Stimulated activated CD4-positive, alpha-beta T cell treated with anti-CD3 and anti-CD28 coated beads, Interleukin-4, amount 100 ng/mL, for 24 hours (primary cell): ENCODE measurements around the gene PDP2.
A peak's percentile ranks its signal among the peaks of the same experiment; 100 is the strongest.
"Not testable (repeated sequence)": the region's sequence is repeated elsewhere in the genome, so short reads cannot be mapped to it uniquely, and the experiment has no call there.

ENCODE experiments used
- DNase-seq: peaks from one replicate; pipeline ENCODE4 v3.0.0-alpha.2; 2020

PDP2 gene

DNA sequence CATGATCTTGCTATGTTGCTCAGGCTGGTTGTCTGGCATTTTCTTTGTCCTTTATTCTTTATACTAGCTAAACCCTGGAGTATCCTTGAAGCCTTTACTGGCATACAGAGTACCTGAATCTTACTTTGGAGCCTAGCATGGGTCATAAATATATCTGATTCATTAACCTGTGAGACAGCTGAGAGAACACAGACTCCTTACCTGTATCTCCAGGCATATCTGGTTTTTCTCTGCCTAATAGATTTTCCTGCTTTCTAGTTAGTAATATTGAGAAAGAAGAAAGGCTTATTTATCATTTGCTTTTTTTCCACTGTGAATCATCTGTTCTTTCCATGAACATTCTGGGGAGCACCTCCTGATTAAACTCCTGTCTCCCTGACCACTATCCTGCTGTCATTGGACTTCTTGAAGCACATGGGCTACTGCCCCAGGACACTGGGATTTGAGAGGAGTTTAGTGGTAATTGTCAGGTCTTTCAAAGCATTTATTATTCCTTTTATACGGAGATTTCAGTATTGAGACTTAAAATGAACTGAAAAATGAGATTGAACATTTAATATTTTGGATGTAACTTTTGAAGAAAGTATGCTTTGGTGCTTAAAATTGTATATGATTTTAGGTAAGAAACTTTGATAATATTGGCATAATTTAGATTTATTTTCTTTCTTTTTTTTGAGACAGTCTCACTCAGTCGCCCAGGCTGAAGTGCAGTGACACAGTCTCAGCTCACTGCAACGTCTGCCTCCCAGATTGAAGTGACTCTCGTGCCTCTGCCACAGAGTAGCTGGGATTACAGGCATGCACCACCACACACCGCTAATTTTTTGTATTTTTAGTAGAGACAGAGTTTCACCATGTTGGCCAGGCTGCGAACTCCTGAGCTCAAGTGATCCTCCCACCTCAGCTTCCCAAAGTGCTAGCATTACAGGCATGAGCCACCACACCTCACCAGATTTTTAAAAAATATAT, 8.6 kb downstream of the PDP2 start:
- no peak for DNase-seq

DNA sequence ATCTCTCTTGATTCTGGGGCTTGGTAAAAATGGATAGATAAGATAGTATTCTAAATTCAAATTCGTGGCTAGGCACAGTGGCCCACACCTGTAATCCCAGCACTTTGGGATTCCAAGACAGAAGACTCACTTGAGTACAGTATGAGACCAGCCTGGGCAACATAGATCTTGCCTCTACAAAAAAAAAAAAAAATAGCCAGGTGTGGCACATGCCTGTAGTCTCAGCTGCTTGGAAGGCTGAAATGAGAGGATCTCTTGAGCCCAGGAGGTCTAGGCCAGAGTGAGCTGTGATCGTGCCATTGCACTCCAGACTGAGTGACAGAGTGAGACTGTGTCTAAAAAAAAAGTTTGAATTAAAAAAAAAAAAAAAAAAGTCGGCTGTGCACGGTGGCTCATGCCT, 9.3 kb downstream of the PDP2 start:
- DNase-seq: no peak

DNA sequence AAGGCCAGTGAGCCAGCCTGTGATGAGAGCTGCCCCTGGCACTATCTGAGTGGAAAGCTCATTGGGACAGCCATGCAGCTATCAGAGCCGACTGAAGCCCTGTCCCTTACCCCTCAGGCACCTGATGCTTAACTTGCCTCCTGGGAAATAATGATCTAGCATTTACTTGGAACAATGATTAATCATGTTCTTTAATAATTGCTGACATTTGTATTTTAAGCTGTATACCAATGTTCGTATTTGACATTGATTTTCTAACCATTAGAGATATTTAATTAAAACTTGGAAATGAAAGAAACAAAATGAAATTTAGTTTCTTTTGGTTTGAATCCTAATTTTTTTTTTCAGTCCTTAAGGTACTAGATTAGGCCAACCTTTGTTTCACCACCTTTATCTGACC, 10.5 kb downstream of the PDP2 start:
- DNase-seq: no peak

DNA sequence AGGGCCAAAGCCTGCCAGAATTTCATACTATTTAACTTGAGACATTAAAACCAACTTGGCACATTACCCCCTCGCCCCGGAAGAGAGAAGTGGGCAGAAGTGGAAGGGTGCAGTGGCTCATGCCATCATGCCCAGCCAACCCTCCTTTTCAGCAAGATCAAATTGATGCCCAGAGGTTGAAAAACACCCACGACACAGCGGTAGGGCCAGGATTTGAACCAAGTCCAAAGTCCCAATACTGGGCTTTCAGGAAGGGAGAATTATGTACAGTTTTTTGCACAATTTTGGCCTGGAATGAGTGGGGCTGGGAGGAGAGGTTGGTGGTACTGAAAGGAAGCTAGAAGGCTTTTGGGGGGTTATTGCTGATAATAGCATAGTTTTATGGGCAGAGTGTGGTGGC, 11.0 kb downstream of the PDP2 start:
- no peak for DNase-seq

DNA sequence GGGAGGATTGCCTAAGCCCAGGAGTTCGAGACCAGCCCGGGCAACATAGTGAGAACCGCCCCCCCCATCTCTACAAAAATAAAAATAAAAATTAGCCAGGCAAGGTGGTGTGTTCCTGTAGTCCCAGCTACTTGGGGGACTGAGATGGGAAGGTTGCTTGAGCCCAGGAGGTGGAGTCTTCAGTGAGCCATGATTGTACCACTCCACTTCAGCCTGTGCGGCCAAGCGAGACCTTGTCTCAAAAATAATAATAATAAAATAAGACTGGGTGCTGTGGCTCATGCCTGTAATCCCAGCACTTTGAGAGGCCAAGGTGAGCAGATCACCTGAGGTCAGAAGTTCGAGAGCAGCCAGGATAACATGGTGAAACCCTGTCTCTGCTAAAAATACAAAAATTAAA, 11.5 kb downstream of the PDP2 start:
- DNase-seq: no peak

DNA sequence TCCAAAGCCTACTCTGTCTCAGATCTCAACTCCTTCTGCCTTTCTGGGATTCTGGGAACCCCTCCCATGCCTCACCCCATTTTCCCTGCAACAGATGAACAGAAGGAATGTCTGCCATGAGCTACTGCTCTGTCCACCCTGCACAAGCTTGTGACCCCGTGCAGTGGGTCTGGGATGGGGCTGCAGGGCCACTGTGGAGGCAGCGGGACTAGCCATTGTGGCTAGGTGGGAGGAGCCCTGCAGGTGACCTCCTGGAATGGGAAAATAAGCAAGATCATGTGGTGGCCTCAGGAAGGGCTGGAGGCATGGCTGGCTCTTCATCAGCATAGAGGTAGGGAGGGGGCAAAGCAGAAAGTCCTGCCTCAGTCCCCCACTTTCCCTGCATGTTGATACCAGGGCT, 13.7 kb downstream of the PDP2 start:
- DNase-seq: no peak

DNA sequence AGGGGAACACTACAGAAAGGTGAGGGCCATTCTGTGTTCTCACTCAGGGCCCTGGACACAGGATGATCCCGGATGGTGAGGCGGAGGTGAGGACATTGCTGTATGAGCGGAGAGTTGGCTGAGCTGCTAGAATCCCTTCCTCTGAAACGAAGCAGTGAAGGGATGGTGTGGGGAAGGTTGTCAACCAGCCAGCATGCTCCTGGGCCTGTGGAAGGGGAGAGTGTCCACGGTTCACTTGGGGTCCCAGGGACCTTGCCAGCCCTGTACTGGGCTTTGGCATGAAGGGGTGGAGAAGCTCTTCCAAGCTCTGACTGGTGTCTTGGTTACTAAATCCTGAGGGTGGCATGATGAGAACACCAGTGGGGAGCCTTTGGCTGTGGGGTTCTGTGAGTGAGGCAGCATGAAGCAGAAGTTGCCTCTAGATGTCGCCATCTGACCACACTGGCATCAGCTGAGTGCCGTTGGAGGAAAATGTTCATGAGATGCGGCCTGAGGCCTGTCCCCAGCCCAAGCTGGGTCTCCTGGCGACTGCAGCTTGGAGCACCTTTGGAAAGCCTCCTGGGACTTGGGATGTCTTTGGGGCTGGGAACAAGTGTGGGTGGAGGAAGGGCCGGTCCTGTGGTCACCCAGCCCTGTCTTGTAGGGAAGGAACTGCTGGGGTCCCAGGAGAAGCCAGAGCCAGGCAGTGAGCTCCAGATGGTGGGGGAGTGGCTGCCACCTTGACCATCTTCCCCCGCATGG, 14.8 kb downstream of the PDP2 start:
- DNase-seq: peak; percentile 66

DNA sequence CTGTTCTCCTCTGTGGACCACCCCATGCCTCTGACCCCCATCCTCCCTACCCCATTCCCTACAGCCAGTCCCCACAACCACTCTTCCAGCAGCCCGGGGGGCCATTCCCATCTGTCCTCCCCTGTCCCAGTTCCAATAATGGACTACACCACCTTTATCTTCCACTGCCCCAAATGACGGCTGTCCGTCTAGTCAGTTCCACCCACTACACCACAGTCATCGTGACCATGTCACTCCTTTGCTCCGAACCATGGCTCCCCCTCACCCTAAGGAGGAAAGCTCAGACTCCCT, 15.3 kb downstream of the PDP2 start:
- DNase-seq: no peak

DNA sequence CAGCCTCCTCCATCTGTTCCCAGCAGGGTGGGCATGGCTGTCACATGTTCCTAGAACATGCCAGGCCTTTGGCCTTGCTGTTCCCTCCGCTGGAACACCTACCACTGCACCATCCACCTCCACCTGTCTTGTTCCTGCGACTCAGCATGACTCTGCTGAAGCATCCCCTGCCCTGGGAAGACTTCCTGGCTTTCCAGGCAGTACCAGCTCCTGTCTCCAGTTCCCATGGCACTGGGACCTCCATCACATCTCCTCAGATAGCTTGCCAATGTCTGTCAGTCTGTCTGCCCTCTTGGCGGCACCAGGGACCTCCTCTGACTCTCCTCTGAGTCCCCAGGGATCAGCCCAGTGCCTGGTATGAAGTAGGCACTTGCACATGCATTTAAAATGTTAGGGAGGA, 15.7 kb downstream of the PDP2 start:
- no peak for DNase-seq

DNA sequence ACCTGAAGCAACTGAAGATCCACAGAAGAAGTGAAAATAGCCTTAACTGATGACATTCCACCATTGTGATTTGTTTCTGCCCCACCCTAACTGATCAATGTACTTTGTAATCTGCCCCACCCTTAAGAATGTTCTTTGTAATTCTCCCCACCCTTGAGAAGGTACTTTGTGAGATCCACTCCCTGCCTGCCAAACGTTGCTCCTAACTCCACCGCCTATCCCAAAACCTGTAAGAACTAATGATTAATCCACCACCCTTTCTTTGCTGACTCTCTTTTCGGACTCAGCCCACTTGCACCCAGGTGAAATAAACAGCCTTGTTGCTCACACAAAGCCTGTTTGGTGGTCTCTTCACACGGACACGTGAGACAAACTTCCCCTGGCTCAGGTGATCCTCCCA, 16.4 kb downstream of the PDP2 start:
- DNase-seq: not testable (repeated sequence)

DNA sequence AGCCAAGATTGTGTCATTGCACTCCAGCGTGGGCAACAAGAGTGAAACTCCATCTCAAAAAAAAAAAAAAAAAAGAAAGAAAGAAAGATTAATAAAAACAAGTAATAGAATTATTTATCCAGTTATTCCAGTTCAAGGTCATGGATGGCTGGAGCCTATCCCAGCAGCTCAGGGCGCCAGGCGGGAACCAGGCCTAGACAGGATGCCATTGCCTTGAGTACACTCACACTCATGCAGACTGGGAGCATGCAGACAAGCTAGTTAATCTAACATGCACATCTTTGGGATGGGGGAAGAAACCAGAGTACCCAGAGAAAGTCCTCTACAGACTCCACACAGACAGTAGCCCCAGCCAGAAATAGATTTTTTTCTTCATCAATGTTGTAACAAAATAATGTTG, 17.9 kb downstream of the PDP2 start:
- no peak for DNase-seq

DNA sequence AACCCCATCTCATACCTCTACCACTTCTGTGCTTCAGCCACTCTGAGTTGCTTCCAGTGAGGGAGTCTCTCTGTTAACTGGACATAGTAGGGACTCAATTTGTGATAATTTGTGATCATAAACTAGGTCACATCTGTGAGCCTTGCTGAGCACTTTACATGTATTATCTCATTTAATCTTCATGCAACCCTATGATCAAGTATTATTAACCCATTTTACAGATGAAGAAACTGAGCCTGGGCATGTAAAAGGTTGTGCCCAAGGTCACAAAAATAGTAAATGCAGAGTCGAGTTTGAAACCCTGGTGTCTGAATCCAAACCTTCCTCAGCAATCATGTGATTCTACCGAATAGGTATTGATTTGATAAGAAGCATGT, 18.6 kb downstream of the PDP2 start:
- no peak for DNase-seq

DNA sequence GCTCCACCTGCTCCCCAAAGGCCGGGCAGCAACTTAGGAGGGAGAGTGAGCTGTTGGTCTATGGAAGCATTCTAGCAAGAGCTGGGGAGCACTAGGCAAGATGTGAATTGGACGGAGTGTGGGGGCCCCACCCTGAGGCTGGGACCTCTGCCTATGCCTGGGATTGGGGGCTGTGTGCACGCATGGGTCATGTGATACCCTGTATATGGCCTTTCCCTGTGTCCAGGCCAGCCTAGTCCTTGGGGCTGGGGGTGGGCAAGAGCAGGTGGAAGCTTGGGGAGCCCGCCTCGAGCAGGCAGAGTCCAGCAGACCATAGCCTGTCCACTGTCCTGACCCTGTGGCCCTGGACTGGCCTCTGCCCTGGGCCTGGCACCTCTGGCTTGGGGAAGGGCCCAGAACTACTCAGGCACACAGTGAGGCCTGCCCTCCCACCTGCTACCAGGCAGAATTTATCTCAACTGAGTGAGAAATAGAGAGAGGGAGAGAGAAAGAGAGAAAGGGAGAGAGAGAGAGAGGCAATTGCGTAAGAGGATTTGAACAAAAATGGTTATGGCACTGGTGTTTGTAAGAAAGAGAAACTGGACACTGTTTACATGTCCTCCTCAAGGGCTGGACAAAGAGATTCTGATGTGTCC, 19.1 kb downstream of the PDP2 start:
- no peak for DNase-seq

DNA sequence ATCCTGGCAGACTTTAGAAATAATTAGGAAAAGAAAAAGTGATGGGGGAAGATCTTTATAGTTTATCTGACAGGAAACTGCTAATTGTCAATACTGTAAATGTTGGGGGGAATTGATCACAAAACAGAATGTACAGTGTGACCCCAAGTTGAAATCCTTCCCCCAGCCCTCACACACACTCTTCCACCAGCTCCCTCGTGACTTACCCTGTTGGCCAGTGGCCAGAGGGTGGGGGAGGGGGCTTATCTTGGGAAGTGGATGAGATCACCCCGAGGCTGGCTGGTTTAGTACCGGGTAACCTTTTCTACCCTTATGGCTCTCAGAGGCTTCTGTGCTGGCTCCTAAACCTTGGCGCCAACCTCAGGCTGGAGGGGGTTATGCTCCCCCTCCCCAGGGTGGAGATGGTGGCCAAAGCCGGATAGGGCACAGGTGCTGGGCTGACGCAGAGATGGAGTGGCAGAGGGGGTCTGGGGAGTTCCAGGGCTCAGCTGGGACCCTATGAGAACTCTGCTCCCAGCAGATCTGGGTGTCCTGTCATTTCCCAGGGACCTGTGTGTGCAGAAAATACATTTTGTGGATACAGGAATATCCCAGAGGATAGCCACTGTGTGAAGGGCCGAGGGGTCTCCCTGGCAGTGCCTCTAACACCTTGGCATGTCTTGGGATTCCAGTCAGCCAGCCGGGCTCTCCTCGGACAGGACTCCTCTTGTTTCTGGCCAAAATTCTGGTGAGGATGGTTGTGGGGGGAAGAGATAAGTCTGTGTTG, 19.8 kb downstream of the PDP2 start:
- no peak for DNase-seq

DNA sequence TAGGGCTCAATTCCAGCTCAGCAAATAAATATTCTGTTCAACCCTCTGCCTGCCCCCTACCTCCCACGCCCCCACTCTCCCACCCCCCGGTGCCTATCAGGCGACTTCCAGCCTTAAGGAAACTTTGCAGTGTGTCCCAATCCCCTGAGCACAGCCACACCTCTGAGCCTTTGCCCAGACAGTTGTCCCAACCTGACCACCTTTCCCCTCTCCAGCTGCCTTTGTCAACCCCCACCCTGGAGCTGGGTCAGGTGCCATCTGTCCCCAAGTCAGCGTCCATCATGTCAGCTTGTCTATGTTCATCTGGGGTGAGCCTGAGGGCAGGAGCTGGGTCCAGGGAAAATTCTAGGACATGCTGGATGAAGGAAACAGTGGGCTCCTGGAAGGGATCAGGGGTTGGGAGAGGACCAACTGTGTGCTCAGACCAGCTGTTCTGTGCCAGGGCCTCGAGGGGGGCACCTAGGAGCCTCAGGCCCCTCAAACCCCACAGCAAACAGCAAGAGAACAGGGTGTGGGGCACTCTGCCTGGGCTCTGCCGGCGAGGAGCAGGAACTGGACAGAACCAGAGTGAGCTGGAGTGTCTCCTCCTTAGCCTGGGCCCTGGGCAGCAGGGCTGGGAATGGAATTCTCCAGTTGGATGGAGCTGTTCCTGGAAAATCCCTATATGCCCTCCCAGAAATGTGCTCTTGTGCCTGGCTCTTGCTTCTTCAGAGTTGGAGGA, 20.6 kb downstream of the PDP2 start:
- no peak for DNase-seq

DNA sequence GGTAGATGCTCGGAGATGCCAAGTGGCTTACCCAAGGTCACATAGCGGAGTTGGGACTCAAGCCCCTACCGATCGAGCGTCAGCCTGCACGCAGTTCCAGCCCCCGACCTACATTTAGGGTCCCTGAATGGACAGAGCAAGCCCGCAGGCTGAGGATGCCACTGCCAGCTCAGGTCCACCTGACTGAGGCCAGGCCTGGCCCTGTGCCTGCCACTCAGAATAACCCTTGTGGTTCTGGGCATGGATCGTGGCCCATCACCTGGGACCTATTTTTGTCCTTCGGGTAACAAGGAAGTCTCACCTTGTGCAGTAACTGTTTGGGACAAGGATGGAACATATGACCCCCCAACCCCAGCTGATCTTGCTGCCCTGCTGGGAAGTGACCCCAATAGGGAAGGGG, 21.3 kb downstream of the PDP2 start:
- DNase-seq: no peak

DNA sequence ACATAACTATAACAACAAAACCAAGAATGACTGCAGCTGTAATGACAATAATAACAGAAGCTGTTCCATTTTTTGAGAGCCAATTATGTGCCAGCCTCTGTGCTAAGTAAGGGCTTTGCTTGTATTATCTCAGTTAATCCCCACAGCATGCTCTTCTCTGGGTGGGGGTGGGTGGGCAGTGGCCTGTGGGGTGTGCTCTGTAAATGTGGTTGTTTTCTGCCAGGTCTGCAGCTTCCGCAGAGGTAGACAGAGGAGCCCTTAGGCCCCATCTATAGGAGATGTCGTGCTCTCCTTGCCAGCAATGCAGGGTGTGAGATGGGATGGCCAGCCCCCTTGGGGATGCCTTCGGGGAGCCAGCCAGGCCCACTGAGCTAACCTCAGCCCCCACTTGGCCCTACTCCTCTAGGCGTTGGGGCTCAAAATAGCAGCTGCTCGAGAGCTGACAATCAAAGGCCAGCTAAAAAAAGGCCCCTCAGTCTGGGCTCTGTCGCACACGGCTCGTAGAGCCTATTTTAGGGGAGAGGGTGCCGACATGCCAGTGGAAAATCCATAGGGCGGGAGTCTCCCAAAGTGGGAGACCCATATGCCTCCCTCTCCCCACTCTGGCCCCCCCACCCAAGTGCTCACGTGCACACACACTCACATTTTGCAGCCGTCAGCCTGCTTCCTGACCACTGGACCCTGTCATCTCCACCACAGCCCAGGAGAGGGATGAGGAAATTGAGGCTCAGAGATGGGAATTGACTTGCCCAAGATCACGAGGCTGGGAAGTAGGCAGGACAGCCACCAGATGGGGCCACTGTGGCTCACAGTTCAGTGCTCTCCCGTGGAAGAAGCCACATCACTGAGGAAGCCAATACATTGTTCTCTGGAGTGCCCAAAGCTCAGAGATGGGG, 22.6 kb downstream of the PDP2 start:
- DNase-seq: no peak

DNA sequence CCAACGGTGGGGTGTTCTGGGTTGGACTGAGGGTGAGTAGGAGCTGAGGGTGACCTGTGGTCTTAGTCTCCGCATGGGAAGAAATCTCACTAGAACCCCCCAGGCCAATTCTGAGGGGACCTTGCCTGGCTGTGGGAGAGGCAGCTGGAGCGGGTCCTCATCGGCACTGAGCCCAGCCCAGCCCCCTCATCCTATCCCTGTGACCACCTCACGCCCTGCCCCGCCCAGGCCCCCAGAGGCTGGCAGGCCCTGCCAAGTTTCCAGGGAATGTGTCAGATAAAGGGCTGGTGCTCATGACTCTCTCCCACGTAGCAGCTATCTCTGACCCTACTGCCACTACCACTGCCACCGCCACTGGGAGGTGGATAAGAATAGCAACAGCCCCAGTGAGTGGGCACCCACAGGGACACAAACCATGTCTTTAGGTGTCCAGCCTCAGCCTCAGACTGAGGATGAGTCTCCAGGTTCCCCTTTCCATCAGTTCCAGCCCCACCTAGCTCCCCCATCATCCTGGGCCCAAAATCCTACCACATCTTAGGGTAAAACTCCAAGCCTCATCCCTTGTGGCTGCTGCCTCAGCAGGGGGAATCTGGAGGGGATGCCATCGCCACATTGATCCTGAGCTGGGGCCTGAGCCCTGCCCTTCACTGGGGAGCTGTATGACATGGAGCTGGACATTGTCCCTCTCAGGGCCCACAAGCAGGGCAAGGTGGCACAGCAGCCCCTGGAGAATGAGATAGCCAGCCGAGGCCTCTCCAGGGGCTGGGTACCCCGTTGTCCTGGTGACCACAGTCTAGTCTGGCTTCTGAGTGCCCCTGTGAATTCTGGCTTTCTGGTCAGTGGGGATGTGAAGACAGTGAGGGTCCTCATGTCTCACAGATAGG, 23.5 kb downstream of the PDP2 start:
- no peak for DNase-seq

DNA sequence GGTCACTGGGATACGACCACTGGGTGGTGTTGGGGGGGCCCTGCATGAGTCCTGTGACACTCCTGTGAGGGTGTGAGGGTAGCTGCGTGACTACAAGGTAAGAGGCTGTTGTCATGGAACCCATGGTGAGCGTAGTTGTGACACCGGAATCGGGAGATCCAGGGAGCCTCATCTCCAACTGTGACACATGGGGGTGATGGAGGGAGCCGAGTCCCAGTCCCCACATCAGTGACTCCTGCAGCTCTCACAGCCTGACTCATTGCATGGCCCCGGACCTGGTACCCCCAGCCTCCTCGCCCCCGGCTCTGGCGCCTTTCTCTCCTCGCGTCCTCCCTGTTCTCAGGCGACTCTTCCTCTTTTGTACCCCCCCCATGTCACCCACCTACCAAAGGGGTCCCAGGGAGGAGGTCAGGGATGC, 24.1 kb downstream of the PDP2 start:
- no peak for DNase-seq

DNA sequence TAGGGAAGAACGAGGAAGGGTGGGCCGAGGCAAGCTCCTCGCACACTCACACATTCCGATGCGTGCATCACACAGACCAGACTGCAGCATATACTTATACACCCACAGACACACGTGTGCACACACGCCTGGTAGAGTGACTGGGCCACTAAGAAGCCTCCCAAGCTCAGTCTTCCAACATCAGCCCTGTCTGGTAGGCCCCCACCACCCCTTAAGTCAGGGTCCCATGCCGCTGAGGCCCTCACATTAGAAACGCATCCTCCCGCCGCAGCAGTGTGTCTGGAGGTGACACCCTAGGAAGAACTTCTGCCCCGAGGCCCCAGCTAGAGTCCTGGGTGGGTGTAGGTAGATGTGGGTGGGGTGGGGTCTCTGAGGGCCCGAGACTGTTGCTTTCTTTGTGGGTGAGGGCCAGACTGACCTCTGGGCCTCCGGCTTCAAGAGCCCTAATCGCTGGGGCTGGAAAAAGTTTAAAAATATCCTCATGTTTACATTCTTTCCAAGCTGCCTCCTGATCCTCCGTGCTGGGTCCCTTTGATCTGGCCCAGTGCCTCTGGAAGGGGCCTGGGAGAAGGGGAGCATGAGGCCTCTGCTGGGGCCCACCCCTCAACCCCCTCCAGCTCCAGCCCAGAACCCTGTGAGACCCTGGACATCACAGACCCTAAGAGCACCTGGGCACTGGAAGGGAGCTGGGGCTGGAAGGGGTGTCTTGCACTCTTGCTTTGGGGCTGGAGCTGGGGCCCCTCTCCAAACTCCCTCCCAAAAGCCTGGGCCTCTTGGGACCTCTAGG, 24.7 kb downstream of the PDP2 start:
- no peak for DNase-seq
